ENCODE measurements around the gene RSPH10B. TPM values are rescaled to one million over a fixed set of nuclear protein-coding genes. Genes with fewer than 3 reads are reported as not detected.
"Not testable (repeated sequence)": the region's sequence is repeated elsewhere in the genome, so short reads cannot be mapped to it uniquely, and the experiment has no call there.

RSPH10B gene
- total RNA-seq, 1 donor from 2014 or later, result not detected

DNA sequence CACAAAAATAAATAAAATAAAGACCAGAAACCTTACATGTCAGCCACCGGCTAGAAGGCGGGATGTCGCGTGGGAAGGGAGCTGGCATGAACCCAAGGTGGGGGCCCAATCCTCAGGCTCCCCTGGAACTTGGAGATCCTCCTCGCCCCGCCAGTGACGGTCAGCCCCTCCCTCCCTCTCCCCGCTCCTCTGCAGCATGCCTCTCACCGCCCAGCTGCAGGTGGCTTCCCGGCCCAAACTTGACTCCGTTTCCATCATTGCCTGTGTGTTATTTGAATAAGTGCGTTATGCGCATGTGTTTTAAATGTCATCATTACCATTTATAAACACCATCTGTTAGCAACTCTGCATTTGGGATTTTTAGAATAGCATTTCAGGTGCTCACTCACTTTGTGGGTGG is 7.3 kb downstream of the RSPH10B start:
- H3K9me3 Mint-ChIP-seq (ENCODE audit: unreplicated experiment); H3K36me3 Mint-ChIP-seq (ENCODE audit: unreplicated experiment); H3K4me1 Mint-ChIP-seq (ENCODE audit: unreplicated experiment); DNase-seq (ENCODE audit: extremely low spot score, unreplicated experiment); H3K4me3 Mint-ChIP-seq (ENCODE audit: unreplicated experiment); H3K27ac Mint-ChIP-seq (ENCODE audit: unreplicated experiment); H3K27me3 Mint-ChIP-seq (ENCODE audit: unreplicated experiment): not testable (repeated sequence)

DNA sequence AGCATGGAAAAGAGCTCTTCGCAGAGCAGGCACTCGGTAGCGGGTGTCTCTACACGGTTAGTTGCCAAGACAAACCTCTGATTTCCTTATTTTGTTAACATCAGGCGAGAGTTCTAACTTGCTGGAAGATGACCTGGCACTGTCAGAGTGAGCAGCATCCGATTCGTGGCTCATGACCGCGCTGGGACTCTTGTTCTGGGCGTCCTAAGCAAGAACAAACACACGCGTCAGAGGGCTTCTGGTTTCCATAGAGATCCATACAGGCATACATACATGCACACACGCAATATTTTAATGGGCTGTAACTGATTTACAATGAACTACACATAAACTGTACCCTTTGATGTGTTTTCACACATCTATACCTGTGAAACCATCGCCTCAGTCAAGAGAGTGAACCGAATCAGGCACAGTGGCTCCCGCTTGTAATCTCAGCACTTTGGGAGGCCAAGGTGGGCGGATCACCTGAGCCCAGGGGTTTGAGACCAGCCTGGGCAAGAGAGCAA is 35.5 kb downstream of the RSPH10B start:
- H3K27me3 Mint-ChIP-seq (ENCODE audit: unreplicated experiment); H3K9me3 Mint-ChIP-seq (ENCODE audit: unreplicated experiment); H3K4me1 Mint-ChIP-seq (ENCODE audit: unreplicated experiment); DNase-seq (ENCODE audit: extremely low spot score, unreplicated experiment); H3K36me3 Mint-ChIP-seq (ENCODE audit: unreplicated experiment); H3K4me3 Mint-ChIP-seq (ENCODE audit: unreplicated experiment); H3K27ac Mint-ChIP-seq (ENCODE audit: unreplicated experiment): not testable (repeated sequence)

DNA sequence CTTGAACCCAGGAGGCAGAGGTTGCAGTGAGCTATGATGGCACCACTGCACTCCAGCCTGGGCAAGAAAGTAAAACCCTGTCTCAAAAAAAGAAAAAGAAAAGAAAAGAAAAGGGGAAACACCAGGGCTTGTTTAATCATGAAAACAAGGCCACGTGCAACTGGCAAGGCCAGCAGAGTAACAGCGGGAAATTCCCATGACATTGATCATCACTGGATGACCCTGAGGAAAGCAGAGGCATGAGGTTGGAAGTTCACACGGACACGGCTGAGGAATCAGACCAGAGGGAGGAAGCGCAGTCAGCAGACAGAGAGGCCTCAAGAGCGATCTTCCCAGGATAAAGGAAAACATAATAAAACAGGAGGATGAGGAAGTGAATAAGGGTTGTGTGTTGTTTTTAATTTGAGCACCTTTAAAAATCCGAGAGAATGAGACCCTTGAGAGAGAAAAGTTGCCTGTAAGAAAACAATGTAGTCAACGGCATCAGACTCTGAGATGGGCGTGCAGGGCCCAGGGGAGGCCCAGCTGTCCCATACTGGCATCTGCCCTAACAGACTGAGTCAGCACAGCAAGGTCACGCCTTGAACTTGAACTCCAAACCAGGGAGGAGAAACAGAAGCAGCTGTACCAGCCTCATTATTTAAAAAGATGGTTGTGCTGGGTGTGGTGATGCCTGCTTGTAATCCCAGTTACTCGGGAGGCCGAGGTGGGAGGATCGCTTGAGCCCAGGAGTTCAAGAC is 38.4 kb downstream of the RSPH10B start:
- not testable (repeated sequence) for H3K4me3 Mint-ChIP-seq (ENCODE audit: unreplicated experiment); H3K9me3 Mint-ChIP-seq (ENCODE audit: unreplicated experiment); H3K4me1 Mint-ChIP-seq (ENCODE audit: unreplicated experiment); H3K36me3 Mint-ChIP-seq (ENCODE audit: unreplicated experiment); H3K27me3 Mint-ChIP-seq (ENCODE audit: unreplicated experiment); DNase-seq (ENCODE audit: extremely low spot score, unreplicated experiment)
- H3K27ac Mint-ChIP-seq (ENCODE audit: unreplicated experiment), result peak overlapping the region; percentile 85

DNA sequence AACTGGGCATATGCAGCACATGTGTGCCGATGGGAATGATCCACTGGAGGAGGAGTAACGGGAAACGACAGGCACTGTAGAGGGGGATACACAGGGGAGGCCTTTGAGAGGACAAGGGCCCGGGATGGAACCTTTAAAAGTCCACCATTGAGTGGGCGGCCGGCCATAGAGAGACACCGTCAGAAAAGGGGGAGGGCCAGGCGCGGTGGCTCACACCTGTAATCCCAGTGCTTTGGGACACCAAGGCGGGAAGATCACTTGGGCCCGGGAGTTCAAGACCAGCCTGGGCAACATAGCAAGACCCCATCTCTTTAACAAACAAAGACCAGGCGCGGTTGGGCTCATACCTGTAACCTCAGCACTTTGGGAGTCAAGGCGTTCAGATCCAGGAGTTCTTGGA is 39.2 kb downstream of the RSPH10B start:
- H3K27me3 Mint-ChIP-seq (ENCODE audit: unreplicated experiment); H3K9me3 Mint-ChIP-seq (ENCODE audit: unreplicated experiment); H3K4me1 Mint-ChIP-seq (ENCODE audit: unreplicated experiment); H3K4me3 Mint-ChIP-seq (ENCODE audit: unreplicated experiment); DNase-seq (ENCODE audit: extremely low spot score, unreplicated experiment); H3K36me3 Mint-ChIP-seq (ENCODE audit: unreplicated experiment): not testable (repeated sequence)
- H3K27ac Mint-ChIP-seq (ENCODE audit: unreplicated experiment), result peak overlapping the region; percentile 85

DNA sequence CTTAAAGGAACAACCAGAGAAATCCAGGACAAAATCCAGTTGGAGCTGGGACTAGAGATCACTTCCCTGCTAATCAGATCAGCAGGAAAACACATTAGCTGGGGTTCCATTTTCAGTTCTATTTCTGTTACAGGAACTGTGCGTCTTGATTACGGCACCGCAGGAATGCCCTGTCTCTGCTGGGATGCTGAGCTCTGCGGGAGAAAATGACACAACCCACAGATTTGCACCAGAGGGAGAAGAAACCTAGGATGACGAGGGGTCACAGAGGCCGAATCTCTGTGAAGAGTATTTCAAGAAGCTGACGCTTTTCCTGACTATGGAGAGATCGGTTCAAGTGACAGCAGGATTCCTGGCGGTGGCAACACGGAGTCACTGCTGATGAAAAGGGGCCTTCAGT is 40.2 kb downstream of the RSPH10B start:
- not testable (repeated sequence) for DNase-seq (ENCODE audit: extremely low spot score, unreplicated experiment); H3K36me3 Mint-ChIP-seq (ENCODE audit: unreplicated experiment); H3K27me3 Mint-ChIP-seq (ENCODE audit: unreplicated experiment); H3K4me1 Mint-ChIP-seq (ENCODE audit: unreplicated experiment); H3K27ac Mint-ChIP-seq (ENCODE audit: unreplicated experiment); H3K4me3 Mint-ChIP-seq (ENCODE audit: unreplicated experiment); H3K9me3 Mint-ChIP-seq (ENCODE audit: unreplicated experiment)

DNA sequence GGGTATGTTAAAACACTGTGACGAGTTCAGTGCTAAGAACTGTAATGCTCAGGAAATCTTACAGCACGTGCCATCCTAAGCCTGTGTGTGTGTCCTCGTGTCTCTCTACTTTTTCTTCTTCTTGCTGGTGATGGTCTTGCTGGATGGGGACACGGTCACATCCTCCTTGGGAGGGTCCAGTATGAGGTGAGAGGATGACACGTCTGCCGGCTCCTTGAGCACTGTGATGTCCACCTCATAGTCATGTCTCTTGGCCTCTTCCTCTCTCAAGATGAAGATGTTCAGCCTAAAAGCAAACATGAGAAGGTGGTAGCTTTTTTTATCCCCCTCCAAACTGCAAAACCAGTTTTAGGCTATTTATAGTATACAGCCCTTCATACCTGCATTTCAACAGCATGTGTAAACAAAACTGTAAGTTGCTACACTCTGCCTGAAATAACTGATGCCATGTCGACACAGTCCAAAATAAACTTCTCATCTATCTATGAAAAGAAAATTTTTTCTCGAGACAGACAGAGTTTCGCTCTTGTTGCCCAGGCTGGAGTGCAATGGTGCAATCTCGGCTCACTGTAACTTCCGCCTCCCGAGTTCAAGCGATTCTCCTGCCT is 44.1 kb downstream of the RSPH10B start:
- H3K27ac Mint-ChIP-seq (ENCODE audit: unreplicated experiment); DNase-seq (ENCODE audit: extremely low spot score, unreplicated experiment); H3K4me3 Mint-ChIP-seq (ENCODE audit: unreplicated experiment); H3K36me3 Mint-ChIP-seq (ENCODE audit: unreplicated experiment); H3K9me3 Mint-ChIP-seq (ENCODE audit: unreplicated experiment); H3K27me3 Mint-ChIP-seq (ENCODE audit: unreplicated experiment); H3K4me1 Mint-ChIP-seq (ENCODE audit: unreplicated experiment): not testable (repeated sequence)

DNA sequence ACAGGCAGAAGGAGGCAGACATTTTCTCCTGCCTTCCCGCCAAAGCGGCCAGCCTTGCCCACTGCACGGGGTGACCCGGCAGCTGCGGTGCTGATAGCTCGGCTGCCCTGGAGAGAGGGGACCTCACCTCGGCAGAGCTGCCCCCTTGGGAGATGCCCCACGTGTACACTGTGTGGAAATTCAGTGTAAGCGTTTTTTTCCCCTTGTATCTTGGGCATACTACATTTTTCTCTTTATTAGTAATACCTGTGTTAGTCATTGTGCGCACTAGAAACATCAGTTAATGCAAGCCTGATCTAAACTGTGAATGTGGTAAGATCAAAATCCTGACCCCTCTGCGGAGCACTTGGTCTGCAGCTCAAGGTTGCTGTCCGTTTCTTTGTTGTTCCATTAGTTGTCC is 45.9 kb downstream of the RSPH10B start:
- not testable (repeated sequence) for H3K27ac Mint-ChIP-seq (ENCODE audit: unreplicated experiment); H3K9me3 Mint-ChIP-seq (ENCODE audit: unreplicated experiment)

DNA sequence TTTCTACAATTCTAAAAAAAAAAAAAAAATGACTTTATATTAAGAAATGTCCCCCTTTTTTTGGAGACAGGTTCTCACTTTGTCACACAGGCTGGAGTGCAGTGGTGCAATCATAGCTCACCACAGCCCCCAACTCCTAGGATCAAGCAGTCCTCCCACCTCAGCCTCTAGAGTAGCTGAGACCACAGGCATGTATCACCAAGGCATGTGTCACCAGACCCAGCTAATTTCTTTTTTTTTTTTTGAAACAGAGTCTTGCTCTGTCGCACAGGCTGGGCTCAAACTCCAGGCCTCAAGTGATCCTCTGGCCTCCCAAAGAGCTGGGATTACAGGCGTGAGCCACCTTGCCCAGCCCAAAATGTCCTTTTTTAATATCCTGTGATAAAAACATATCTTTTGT is 46.3 kb downstream of the RSPH10B start:
- not testable (repeated sequence) for DNase-seq (ENCODE audit: extremely low spot score, unreplicated experiment); H3K36me3 Mint-ChIP-seq (ENCODE audit: unreplicated experiment); H3K4me3 Mint-ChIP-seq (ENCODE audit: unreplicated experiment); H3K27me3 Mint-ChIP-seq (ENCODE audit: unreplicated experiment); H3K4me1 Mint-ChIP-seq (ENCODE audit: unreplicated experiment); H3K9me3 Mint-ChIP-seq (ENCODE audit: unreplicated experiment); H3K27ac Mint-ChIP-seq (ENCODE audit: unreplicated experiment)

More for the DNA sequence above, 45.9 kb downstream of the RSPH10B start:
- H3K4me1 Mint-ChIP-seq (ENCODE audit: unreplicated experiment); H3K27me3 Mint-ChIP-seq (ENCODE audit: unreplicated experiment); H3K36me3 Mint-ChIP-seq (ENCODE audit: unreplicated experiment); DNase-seq (ENCODE audit: extremely low spot score, unreplicated experiment); H3K4me3 Mint-ChIP-seq (ENCODE audit: unreplicated experiment): not testable (repeated sequence)

DNA sequence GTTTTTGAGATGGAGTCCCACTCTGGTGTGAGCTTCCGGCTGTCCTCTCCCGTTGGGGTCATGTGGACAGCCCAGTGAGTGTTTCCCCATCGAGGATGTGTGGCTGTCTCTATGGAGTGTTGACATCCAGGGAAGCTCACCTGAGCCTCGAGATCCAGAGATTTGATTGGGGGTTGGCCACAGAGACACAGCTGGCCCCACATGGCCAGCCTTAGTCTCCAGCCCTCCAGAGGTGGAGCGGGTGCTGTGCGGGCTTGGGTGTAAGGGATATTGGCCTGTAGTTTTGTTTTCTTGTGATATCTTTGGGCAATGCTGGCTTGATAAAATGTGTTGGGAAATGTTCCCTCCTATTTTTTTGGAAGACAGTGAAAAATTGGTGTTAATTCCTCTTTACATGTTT is 54.0 kb downstream of the RSPH10B start:
- H3K4me3 Mint-ChIP-seq (ENCODE audit: unreplicated experiment); H3K27me3 Mint-ChIP-seq (ENCODE audit: unreplicated experiment); H3K9me3 Mint-ChIP-seq (ENCODE audit: unreplicated experiment); H3K36me3 Mint-ChIP-seq (ENCODE audit: unreplicated experiment); H3K4me1 Mint-ChIP-seq (ENCODE audit: unreplicated experiment); H3K27ac Mint-ChIP-seq (ENCODE audit: unreplicated experiment); DNase-seq (ENCODE audit: extremely low spot score, unreplicated experiment): not testable (repeated sequence)

DNA sequence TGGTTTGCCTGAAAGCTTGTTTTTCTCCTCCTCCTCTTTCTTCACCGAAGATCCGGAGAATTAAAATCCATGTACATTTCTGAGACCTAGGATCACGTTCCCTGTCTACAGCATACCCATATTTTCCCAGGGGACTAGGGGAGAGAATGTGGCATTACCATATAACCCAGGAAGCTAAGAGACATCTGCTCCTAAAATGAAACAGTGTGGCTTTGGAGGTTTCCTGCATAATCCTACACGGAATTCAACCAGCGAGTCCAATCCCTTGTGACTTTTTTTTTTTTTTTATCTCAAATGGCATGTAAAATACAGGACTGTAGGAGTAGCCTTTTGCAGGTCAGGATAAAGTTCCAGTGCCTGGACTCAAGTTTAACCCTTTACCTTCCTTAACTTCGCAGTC is 61.7 kb downstream of the RSPH10B start:
- not testable (repeated sequence) for H3K36me3 Mint-ChIP-seq (ENCODE audit: unreplicated experiment); H3K9me3 Mint-ChIP-seq (ENCODE audit: unreplicated experiment); H3K27ac Mint-ChIP-seq (ENCODE audit: unreplicated experiment); DNase-seq (ENCODE audit: extremely low spot score, unreplicated experiment); H3K27me3 Mint-ChIP-seq (ENCODE audit: unreplicated experiment); H3K4me1 Mint-ChIP-seq (ENCODE audit: unreplicated experiment); H3K4me3 Mint-ChIP-seq (ENCODE audit: unreplicated experiment)

DNA sequence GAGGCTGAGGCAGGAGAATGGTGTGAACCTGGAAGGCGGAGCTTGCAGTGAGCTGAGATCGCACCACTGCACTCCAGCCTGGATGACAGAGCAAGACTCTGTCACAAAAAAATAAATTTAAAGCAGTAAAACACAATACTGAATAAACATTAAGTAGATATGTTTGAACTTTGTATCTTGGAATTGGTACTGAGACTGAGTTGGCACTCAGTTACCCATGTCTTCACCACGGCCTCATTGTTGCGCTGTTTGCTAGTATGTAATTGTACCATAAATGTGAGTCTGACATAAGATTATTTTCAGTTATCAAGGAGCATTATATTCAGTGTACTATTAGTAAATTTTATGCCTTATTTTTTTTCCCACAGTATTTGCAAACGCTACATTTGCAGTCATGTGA is 65.8 kb downstream of the RSPH10B start:
- not testable (repeated sequence) for H3K27me3 Mint-ChIP-seq (ENCODE audit: unreplicated experiment); H3K36me3 Mint-ChIP-seq (ENCODE audit: unreplicated experiment); H3K4me3 Mint-ChIP-seq (ENCODE audit: unreplicated experiment); H3K4me1 Mint-ChIP-seq (ENCODE audit: unreplicated experiment); H3K9me3 Mint-ChIP-seq (ENCODE audit: unreplicated experiment); H3K27ac Mint-ChIP-seq (ENCODE audit: unreplicated experiment)
- peak; percentile 1 for DNase-seq (ENCODE audit: extremely low spot score, unreplicated experiment)

DNA sequence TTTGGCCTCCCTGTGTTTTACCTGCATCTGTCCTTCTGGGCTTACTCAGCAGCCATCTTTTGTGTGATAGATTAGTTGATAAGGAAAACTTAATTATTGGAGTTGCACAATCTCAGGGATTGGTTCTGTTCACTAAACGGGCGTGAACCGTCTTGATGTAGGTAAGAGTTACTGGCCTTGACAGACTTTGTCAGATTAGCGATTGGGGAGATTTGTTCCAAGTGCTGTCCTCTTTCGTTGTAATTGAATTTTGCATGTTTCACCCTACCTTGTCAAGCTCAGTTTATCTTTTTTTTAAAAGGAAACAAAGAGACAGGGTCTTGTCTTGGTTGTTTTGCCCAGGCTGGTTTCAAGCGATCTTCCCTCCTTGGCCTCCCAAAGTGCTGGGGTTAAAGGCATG is 67.5 kb downstream of the RSPH10B start:
- H3K27me3 Mint-ChIP-seq (ENCODE audit: unreplicated experiment); H3K4me3 Mint-ChIP-seq (ENCODE audit: unreplicated experiment); H3K36me3 Mint-ChIP-seq (ENCODE audit: unreplicated experiment); H3K9me3 Mint-ChIP-seq (ENCODE audit: unreplicated experiment); H3K4me1 Mint-ChIP-seq (ENCODE audit: unreplicated experiment); H3K27ac Mint-ChIP-seq (ENCODE audit: unreplicated experiment): not testable (repeated sequence)
- peak; percentile 1 for DNase-seq (ENCODE audit: extremely low spot score, unreplicated experiment)
